ENCODE measurements around the gene LSM2. TPM values are rescaled to one million over a fixed set of nuclear protein-coding genes. Genes with fewer than 3 reads are reported as not detected.
"Not testable (repeated sequence)": the region's sequence is repeated elsewhere in the genome, so short reads cannot be mapped to it uniquely, and the experiment has no call there.

LSM2 gene
- total RNA-seq, 1 donor from 2014 or later, result 25.7 TPM

DNA sequence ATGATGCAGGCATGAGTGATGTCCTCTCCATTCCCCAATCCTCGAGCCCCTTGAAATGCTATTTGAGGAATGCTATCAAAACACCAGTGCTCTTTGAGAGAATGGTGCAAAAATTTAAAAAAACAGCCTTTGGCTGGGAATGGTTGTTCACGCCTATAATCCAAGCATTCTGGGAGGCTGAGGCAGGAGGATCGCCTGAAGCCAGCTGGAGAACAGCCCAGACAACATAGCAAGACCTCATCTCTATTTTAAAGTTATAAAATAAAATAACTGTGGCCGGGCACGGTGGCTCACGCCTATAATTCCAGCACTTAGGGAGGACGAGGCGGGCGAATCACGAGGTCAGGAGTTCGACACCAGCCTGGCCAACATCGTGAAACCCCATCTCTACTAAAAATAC is 7.0 kb downstream of the LSM2 start:
- DNase-seq (ENCODE audit: low spot score), result no peak

- DNase-seq (ENCODE audit: low spot score), result no peak
These were observed 9.2 kb downstream of the LSM2 start for GRCh38 chr6:31797588-31797987.

DNA sequence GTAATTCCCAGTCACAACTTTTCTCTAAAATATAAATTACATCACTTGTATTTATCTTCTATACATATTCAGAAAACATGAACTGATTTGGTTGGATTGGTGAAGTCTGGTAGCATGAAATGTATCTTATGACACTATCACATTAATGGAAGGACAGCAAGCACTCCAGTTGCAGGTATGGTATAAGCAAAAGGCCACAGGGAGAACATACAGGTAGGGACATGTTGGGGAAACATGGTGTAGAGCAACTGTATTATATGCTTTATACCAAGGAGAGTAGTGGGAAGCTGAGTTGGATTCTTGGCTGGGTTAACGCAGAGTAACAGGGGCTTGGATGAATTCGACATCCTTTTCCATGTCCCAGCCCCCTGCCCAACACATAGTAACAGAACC is 9.8 kb downstream of the LSM2 start:
- DNase-seq (ENCODE audit: low spot score), result no peak

GRCh38 chr6:31795616-31796298 is 11.0 kb downstream of the LSM2 start, which contains the start of gene VARS1:
VARS1 (minus strand) TSS chr6:31795752; CDS start chr6:31795217, 535 bp downstream.
- peak; percentile 98 for DNase-seq (ENCODE audit: low spot score)

- no peak for DNase-seq (ENCODE audit: low spot score)
These were observed 11.7 kb downstream of the LSM2 start for GRCh38 chr6:31794866-31795615.

- DNase-seq (ENCODE audit: low spot score), result no peak
These were observed 12.4 kb downstream of the LSM2 start for GRCh38 chr6:31794294-31794865.

DNA sequence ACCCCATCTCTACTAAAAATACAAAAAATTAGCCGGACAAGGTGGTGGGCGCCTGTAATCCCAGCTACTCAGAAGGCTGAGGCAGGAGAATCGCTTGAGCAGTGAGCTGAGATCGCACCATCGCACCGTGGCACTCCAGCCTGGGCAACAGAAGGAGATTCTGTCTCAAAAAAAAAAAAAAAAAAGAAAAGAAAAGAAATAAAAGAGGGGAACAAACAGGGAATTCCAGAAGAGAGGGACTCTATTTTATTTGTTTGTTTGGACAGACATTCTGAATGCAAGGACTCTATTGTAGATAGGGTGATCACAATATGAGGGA is 12.9 kb downstream of the LSM2 start:
- DNase-seq (ENCODE audit: low spot score), result not testable (repeated sequence)

DNA sequence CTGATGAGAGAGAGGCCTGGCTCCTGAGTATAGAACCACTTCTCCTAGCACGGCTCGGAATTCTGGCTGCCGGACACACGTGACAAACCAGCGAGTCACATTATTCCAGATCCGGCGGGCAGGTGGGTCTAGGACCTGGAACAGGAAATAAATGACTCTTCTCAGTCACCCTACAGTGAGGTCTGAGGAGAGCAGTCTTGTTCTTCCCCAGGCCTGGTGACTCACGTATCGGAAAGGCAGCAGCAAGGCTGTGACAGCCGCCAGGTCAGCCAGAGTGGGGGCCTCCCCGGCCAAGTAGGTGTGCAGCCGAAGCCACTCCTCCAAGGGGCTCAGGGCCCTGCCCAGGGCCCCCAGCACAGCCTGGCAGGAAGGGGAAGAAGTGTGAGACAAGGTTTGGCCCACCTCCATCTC is 14.0 kb downstream of the LSM2 start:
- DNase-seq (ENCODE audit: low spot score), result no peak

DNA sequence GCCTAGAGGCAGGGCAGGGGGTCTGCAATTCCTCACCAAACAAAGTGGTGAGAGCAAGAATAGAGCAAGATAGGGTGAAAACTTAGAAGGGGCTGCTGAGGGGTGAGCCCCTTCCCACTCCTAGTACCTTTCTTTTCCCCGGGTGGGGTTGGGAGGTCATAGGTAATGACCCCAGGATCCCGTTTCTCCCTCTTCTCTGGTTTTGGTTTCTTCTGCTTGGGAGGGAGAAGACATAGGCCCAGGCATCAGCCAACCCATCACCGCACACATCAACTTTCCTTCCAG is 14.7 kb downstream of the LSM2 start:
- DNase-seq (ENCODE audit: low spot score), result no peak

GRCh38 chr6:31791324-31792089 is 15.3 kb downstream of the LSM2 start:
- no peak for DNase-seq (ENCODE audit: low spot score)

GRCh38 chr6:31785475-31785874 is 21.3 kb downstream of the LSM2 start:
- DNase-seq (ENCODE audit: low spot score), result no peak

GRCh38 chr6:31784098-31784925 is 22.5 kb downstream of the LSM2 start:
- no peak for DNase-seq (ENCODE audit: low spot score)

GRCh38 chr6:31782126-31782855 is 24.5 kb downstream of the LSM2 start:
- no peak for DNase-seq (ENCODE audit: low spot score)

DNA sequence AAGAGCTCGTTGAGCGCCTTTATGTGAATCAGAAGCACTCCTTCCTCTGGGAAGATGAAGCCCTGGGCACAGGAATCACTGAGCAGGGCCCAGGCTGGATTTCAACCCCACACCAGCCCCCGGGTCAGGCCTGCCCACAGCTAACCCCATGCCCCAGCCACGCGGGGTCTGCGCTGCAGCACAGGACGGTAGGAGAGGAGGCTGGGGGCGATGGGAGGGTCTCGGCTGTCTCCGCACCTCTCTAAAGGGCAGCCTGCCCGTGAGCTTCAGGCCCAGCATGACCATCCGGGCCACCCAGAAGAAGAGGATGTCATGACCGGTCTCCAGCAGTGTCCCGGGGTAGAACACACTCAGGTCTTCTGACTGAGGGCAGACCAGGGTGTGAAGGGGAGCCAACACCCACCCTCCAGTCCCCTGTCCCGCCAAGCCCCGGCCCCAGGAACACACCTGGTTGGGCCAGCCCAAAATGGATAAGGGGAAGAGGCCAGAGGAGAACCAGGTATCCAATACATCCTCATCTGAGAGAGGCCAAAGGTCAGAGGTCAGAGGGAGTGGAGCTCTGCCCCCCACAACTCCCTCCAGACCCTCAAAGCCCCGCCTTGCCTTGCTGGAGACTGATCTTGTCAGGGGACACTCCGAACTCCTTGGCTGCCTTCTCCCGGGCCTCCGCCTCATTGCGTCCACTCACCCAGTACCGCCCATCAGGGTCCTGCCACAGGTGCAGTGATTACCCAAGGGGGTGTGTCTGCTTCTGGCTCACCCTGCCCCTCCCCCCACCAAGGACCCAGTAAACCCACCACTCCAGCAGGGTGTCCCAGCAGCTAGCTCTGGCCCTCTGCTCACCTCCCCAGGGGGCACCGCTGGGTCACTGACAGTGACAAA is 25.3 kb downstream of the LSM2 start:
- no peak for DNase-seq (ENCODE audit: low spot score)

GRCh38 chr6:31780507-31781243 is 26.1 kb downstream of the LSM2 start:
- no peak for DNase-seq (ENCODE audit: low spot score)

- DNase-seq (ENCODE audit: low spot score), result no peak
These were observed 26.9 kb downstream of the LSM2 start for GRCh38 chr6:31779908-31780307.

- DNase-seq (ENCODE audit: low spot score), result no peak
These were observed 27.5 kb downstream of the LSM2 start for GRCh38 chr6:31778999-31779885.

- DNase-seq (ENCODE audit: low spot score), result no peak
These were observed 28.6 kb downstream of the LSM2 start for GRCh38 chr6:31778193-31778592.

All from mesenteric fat pad (tissue), 1 donor.